CD4-positive, alpha-beta T cell (primary cell): ENCODE results near the gene FBLN1. TPM values are rescaled to one million over a fixed set of nuclear protein-coding genes. Genes with fewer than 3 reads are reported as not detected.

Experiments
- ATAC-seq: fragments of 200-7000 bp; cut with Tn5 transposase; one replicate; pipeline ENCODE4 v1.10.0; 2022; ENCODE audit warnings: mild to moderate bottlenecking; ENCODE audit not compliant: poor library complexity
- CTCF ChIA-PET: fragments of 350-600 bp; sonication (Branson Sonifier 250); formaldehyde crosslinking; loops from one replicate; lab custom pipeline; 2021; ENCODE audit warnings: antibody characterized with exemption, inconsistent platforms; lab: Charles Lee
- POLR2A ChIA-PET: fragments of 350-600 bp; sonication (Branson Sonifier 250); formaldehyde crosslinking; loops from one replicate; lab custom pipeline; 2021; ENCODE audit warnings: antibody characterized with exemption, inconsistent platforms; lab: Charles Lee
- DNase-seq, 14 experiments: peaks; one replicate each; pipeline ENCODE4 v3.0.0-alpha.2; 2013 to 2020; ENCODE audit warnings: mixed read lengths in 2 of 14
- H3K27ac ChIP-seq, 2 donors: one replicate each; pipeline versions ENCODE4 v1.5.1 to v1.7.0; 2013; ENCODE audit warnings: low read length in 2 of 2, low read depth in 1 of 2, mild to moderate bottlenecking in 1 of 2
- H3K27me3 ChIP-seq, 2 experiments: 1 replicate in 1 of 2; 2 replicates in 1 of 2; pipeline versions ENCODE4 v1.6.1 to v1.7.0; 2013; ENCODE audit warnings: low read length in 2 of 2, control low read depth in 1 of 2, mild to moderate bottlenecking in 1 of 2, moderate library complexity in 1 of 2; ENCODE audit not compliant: insufficient read depth in 2 of 2, control insufficient read depth in 1 of 2
- H3K36me3 ChIP-seq: one replicate; pipeline ENCODE4 v1.6.1; 2013; ENCODE audit warnings: low read length, control low read depth; ENCODE audit not compliant: insufficient read depth
- H3K4me1 ChIP-seq: one replicate; pipeline ENCODE4 v1.6.1; 2013; ENCODE audit warnings: low read length, control low read depth; ENCODE audit not compliant: insufficient read depth
- H3K4me3 ChIP-seq: one replicate; pipeline ENCODE4 v1.5.1; 2013; ENCODE audit warnings: mild to moderate bottlenecking, low read length, moderate library complexity
- H3K9me3 ChIP-seq, 2 experiments: 1 replicate in 1 of 2; 2 replicates in 1 of 2; pipeline versions ENCODE4 v1.6.1 to v1.7.0; 2013; ENCODE audit warnings: low read length in 2 of 2, mild to moderate bottlenecking in 2 of 2, control low read depth in 1 of 2, moderate library complexity in 1 of 2; ENCODE audit not compliant: control insufficient read depth in 1 of 2, insufficient read depth in 1 of 2
- H3K27ac Mint-ChIP-seq: one replicate; pipeline ENCODE4 v1.8.0; 2020; ENCODE audit warnings: mixed read lengths
- H3K27me3 Mint-ChIP-seq: one replicate; pipeline ENCODE4 v1.8.0; 2021; ENCODE audit warnings: mixed read lengths
- H3K36me3 Mint-ChIP-seq: one replicate; pipeline ENCODE4 v1.8.0; 2021; ENCODE audit warnings: low read depth, mixed read lengths
- H3K4me1 Mint-ChIP-seq: one replicate; pipeline ENCODE4 v1.8.0; 2021; ENCODE audit warnings: low read depth, mixed read lengths
- H3K4me3 Mint-ChIP-seq: one replicate; pipeline ENCODE4 v1.8.0; 2020; ENCODE audit warnings: mild to moderate bottlenecking, mixed read lengths
- H3K9me3 Mint-ChIP-seq: one replicate; pipeline ENCODE4 v1.8.0; 2020; ENCODE audit warnings: mixed read lengths
- CTCF ChIP-seq: fragments of 200-600 bp; IDR thresholded peaks from one replicate; pipeline ENCODE4 v1.8.0; 2022; ENCODE audit warnings: antibody characterized with exemption, mild to moderate bottlenecking
- intact Hi-C, 2 experiments: fragments of 100-400 bp; cut with DNase I in 1 of 2; cut with micrococcal nuclease in 1 of 2; formaldehyde crosslinking; loops; one replicate each; pipeline versions ENCODE4 v1.15.1 to v1.9.0; 2023 to 2025; cut with DNase I, micrococcal nuclease
- total RNA-seq, 174 experiments: library from RNA in 2 of 174; stranded (reverse) in 2 of 174; gene quantifications; one replicate each; pipeline ENCODE4 v1.2.3 and lab custom pipeline; 2021 to 2026

FBLN1 gene
- total RNA-seq, 2 experiments from 2014 or later = not detected

DNA sequence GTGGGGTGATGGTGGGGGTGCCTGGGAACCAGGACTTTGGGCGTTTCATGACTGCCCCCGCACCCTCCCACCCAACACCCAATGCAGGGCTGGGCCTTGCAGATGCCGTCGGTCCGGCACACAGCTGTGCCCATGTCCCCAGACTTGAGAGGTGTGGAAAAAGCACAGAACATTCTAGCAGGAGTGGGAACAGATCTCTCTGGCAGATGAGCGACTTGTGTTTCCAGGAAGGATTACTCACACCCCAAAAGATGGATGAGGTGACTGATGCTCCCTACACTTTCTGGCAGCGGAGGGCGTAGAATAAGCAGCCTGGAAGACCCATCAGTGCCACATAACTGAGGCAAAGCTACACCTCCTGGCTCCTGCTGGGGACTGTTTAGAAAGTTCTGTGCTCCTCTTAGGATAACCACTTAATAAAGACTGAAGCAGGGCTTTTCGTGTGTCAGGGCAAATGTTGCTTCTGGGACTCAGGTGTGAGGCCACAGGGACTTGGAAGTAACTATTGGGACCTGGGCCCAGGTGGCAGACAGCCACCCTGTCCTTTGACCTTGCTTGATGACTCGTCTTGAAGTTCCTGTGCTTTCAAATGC lies 24.2 kb downstream of the FBLN1 start:
- H3K9me3 Mint-ChIP-seq = no peaks in the 10 kb centered on the region
- Histone ChIP-seq H3K27me3 (no peaks in the 10 kb centered on the region), H3K4me3 (no peak overlapping the region), H3K36me3 (no peaks in the 10 kb centered on the region), H3K27ac (no peak overlapping the region), H3K9me3 (peaks cover 0 to 8% of the 10 kb centered on the region in 2 experiments), H3K4me1 (no peaks in the 10 kb centered on the region)
- no peak for DNase-seq
- no peaks in the 10 kb centered on the region for H3K4me1 Mint-ChIP-seq
- CTCF ChIA-PET = no interaction called here
- POLR2A ChIA-PET = no interaction called here
- H3K36me3 Mint-ChIP-seq = no peaks in the 10 kb centered on the region
- intact Hi-C loops = no loop called here
- H3K27me3 Mint-ChIP-seq = peaks cover 1% of the 10 kb centered on the region
- no peak for TF ChIP-seq CTCF
- ATAC-seq = no peak
- no peak overlapping the region for H3K27ac Mint-ChIP-seq
- H3K4me3 Mint-ChIP-seq = no peak overlapping the region

DNA sequence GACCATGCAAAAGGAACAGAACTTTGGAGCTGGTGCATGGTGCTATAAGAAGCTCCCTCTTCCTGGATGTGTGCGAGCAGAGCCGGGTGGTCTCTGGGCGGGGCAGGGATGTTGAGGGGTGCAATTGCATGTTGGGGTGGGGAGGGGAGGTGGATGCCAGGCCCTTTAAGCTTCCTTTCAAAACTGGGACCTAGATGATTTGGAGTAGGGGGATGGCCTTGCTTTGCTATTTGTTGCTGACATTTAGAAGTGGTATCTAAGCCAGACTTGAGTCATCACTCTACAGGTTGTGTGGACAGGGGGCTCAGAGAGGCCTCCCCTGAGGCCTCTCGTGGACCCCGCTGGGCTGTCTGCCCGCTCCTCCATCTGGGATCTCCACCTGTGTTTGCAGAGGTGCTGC lies 24.8 kb downstream of the FBLN1 start:
- Histone ChIP-seq H3K4me3 (no peak overlapping the region), H3K9me3 (peaks cover 0 to 8% of the 10 kb centered on the region in 2 experiments), H3K27ac (no peak overlapping the region), H3K4me1 (no peaks in the 10 kb centered on the region), H3K27me3 (no peaks in the 10 kb centered on the region), H3K36me3 (no peaks in the 10 kb centered on the region)
- Mint-ChIP-seq H3K4me1 (no peaks in the 10 kb centered on the region), H3K36me3 (no peaks in the 10 kb centered on the region), H3K27me3 (peaks cover 4% of the 10 kb centered on the region), H3K4me3 (no peak overlapping the region), H3K9me3 (no peaks in the 10 kb centered on the region), H3K27ac (no peak overlapping the region)
- intact Hi-C loops = no loop called here
- ChIA-PET POLR2A (no interaction called here), CTCF (no interaction called here)
- no peak for DNase-seq
- ATAC-seq = no peak
- no peak for TF ChIP-seq CTCF

DNA sequence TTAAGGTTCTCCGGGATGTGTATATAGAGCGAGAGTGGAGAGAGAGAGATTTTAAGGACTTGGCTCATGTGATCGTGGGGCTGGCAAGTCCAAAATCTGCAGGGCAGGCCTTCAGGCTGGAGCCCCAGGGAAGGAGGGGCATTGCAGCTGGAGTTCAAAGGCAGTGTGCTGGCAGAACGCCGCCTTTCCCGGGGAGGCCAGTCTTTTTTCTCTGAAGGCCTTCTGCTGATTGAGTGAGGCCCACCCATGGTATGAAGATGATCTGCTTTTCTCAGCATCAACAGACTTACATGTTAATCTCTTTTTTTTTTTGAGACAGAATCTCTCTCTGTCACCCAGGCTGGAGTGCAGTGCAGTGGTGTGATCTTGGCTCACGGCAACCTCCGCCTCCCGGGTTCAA lies 25.4 kb downstream of the FBLN1 start:
- H3K27ac ChIP-seq = no peak overlapping the region
- no peak overlapping the region for H3K4me3 Mint-ChIP-seq
- POLR2A ChIA-PET = no interaction called here
- H3K36me3 Mint-ChIP-seq = no peaks in the 10 kb centered on the region
- peaks cover 4% of the 10 kb centered on the region for H3K27me3 Mint-ChIP-seq
- no peaks in the 10 kb centered on the region for H3K4me1 Mint-ChIP-seq
- H3K27ac Mint-ChIP-seq = no peak overlapping the region
- TF ChIP-seq CTCF = no peak
- intact Hi-C loops = no loop called here
- H3K9me3 Mint-ChIP-seq = no peaks in the 10 kb centered on the region
- no peak overlapping the region for H3K4me3 ChIP-seq
- no peaks in the 10 kb centered on the region for H3K27me3 ChIP-seq
- DNase-seq = no peak
- ATAC-seq = no peak
- CTCF ChIA-PET = no interaction called here
- no peaks in the 10 kb centered on the region for H3K36me3 ChIP-seq
- H3K4me1 ChIP-seq = no peaks in the 10 kb centered on the region
- H3K9me3 ChIP-seq = peaks cover 0 to 8% of the 10 kb centered on the region in 2 experiments
